GM18499 (cell line): ENCODE measurements around the gene LLGL1.
"Not testable (repeated sequence)": the region's sequence is repeated elsewhere in the genome, so short reads cannot be mapped to it uniquely, and the experiment has no call there.

Source experiments
- ATAC-seq: cut with Tn5 transposase; IDR thresholded peaks from one replicate; pipeline ENCODE4 v1.9.1; 2021; ENCODE audit warnings: moderate number of reproducible peaks; ENCODE audit not compliant: insufficient read depth, unreplicated experiment

Gene LLGL1

DNA sequence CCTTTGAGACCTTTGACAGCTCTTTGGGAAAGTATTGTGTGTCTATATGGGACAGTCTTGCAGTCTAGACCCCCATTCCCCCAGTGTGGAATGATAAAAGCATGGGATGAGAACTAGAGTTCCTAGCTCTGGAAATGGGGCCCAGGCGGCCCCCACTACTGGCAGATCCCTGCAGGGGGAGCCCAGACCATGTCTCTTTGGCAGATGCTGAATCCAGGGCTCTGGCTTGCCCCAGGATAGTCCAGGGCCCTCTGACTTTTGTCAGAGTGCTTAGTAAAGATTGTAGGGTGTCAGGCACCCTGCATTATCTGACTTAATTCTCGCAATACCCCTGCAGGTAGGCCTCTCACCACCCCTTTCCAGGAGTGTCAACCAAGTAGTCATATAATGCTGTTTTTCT is 33.5 kb upstream of the LLGL1 start:
- ATAC-seq = no peak

- no peak for ATAC-seq
Measured at GRCh38 chr17:18194394-18194793, 31.0 kb upstream of the LLGL1 start.

DNA sequence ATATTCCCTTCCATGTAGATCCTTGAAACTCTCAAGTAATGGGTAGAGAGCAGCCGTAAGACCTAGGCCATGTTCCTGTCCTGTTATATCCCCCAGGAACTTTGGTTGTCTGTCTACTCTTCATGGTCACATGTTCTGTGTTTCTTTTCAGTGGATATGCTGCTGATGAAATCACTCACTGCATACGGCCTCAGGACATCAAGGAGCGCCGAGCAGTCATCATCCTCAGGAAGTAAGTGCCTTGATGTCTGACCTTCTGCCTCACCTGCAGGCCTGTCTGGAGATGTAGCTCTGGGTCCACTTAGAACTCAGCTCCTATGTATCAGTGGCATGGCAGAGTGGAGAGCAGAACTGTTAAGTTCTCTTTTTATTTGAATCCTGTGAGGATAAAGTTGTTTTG is 30.6 kb upstream of the LLGL1 start:
- no peak for ATAC-seq

GRCh38 chr17:18195246-18195645 is 30.2 kb upstream of the LLGL1 start:
- ATAC-seq = no peak

DNA sequence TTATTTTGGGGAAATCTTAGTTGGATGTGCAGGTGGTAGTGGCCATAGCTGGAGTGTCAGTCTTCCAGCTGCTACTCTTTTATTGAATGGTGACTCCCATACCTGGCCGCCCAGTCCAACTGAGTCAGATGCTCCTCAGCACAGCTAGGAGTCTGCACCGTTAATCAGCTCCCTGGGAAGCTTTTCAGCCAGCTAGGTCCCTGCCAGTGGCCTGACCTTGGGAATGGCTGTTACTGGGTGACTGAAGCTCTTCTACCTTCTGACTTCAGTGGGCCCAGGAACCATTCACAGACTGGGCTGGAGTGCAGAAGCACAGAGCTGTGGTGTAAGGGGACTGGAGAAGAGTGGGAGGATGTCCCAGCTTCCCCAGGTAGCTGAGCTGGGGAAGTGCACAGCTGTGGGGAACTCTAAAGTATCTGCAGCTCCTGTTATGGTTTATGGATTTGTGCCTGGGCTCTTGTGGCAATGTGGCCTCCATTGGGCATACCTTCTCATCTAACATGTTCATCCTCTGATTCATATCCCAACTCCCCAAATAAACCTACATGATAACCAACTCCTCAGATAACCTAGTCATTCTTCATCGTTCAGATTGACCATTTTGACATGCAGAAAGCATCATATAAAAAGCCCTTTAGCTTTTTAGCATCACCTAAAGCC is 27.8 kb upstream of the LLGL1 start:
- ATAC-seq = no peak

GRCh38 chr17:18198530-18198929 is 26.9 kb upstream of the LLGL1 start:
- ATAC-seq = no peak

DNA sequence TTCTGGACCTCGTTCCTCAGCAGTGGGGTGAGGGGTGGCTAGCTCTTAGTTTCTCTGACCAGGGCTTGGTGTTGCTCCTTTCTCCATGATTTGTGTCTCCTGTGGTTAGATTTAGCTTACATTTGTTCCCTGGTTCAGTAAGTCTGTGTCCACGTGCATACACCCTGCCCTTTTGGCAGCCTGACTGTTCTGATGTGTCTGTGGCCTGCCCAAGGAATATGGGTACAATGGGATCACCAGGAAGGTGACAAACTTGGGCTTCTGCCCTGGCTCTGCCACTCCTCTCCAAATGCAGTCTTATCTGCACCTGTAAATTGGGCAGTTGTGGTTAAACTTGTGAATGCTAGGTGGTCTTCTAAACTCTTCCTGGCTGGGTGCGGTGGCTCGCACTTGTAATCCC is 24.3 kb upstream of the LLGL1 start:
- ATAC-seq = no peak

- ATAC-seq = no peak
Measured at GRCh38 chr17:18203308-18203707, 22.1 kb upstream of the LLGL1 start.

DNA sequence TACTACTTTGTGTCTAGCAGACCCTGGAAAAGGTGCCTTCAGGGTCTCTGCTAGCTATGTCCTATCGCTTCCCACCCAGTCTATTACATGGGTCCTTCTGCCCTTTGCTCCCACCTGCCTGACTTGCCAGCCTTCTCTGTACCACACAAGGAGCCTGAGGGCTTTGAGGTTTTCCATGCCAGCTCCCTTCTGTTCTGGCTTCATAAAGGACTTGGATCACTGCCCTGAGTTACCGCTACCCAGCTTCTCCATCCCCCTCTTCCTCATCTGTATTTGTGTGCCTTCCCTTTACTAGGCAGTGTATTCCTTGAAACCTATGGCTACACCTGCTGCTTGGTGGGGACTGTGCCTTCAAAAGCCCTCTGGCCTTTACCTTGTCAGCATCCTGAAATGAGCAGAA is 19.6 kb upstream of the LLGL1 start:
- ATAC-seq = no peak

DNA sequence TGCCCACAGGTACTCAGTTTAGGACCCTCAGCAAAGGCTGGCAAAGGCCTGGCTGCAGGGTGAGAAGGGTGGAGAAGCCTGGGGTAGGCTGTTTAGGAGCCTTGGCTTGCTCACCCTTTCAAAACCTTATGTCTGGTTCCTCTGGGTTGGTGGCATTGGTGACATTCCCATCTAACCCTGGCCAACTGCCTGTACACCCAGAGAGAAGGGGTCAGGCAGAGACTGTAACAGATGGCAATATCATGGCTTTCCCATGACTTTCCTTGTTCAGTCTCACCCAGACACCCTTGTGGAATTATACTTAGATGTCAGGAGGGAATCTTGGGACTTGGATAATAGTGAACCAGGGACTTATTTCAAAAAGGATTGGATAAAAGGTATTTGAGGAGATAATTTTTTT is 18.5 kb upstream of the LLGL1 start:
- no peak for ATAC-seq

DNA sequence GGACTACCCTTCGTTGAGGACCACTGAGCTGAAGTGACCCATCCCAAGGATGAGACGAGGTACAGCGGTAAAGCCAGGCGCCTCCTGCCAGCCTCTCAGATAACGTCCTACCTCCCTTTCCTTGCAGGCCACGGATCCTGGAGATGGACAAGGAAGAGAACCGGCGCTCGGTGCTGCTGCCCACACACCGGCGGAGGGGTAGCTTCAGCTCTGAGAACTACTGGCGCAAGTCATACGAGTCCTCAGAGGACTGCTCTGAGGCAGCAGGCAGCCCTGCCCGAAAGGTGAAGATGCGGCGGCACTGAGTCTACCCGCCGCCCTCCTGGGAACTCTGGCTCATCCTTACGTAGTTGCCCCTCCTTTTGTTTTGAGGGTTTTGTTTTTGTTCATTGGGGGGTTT is 17.3 kb upstream of the LLGL1 start:
- no peak for ATAC-seq

DNA sequence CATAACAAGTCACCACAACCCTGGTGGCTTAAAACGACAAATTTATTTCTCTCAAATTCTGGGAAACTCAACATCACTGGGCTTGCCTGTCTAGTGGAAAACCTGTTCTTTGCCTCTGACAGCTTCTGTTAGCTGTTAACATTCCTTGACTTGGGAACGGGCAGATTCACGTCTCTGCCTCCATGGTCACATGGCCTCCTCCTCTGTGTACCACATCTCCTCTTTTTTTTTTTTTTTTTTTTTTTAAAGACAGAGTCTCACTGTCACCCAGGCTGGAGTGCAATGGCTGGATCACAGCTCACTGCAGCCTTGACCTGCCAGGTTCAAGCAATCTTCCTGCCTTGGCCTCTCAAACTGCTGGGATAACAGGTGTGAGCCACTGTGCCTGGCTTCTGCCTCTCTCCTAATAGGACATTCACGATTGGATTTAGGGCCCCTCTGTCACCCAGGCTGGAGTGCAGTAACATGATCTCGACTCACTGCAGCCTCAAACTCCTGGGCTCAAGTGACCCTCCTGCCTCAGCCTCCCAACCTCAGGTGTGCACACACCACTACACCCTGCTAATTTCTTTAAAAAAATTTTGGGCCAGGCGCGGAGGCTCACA is 11.7 kb upstream of the LLGL1 start:
- ATAC-seq = no peak

DNA sequence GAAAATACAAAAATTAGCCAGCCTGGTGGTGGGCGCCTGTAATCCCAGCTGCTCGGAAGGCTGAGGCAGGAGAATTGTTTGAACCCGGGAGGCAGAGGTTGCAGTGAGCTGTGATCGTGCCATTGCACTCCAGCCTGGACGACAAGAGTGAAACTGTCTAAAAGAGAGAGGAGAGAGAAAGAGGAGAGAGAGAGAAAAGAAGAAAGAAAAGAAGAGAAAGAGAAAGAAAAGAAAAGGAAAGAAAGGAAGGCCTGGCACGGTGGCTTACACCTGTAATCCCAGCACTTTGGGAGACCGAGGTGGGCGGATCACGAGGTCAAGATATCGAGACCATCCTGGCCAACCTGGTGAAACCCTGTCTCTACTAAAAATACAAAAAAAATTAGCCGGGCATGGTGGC is 8.5 kb upstream of the LLGL1 start:
- ATAC-seq = not testable (repeated sequence)

DNA sequence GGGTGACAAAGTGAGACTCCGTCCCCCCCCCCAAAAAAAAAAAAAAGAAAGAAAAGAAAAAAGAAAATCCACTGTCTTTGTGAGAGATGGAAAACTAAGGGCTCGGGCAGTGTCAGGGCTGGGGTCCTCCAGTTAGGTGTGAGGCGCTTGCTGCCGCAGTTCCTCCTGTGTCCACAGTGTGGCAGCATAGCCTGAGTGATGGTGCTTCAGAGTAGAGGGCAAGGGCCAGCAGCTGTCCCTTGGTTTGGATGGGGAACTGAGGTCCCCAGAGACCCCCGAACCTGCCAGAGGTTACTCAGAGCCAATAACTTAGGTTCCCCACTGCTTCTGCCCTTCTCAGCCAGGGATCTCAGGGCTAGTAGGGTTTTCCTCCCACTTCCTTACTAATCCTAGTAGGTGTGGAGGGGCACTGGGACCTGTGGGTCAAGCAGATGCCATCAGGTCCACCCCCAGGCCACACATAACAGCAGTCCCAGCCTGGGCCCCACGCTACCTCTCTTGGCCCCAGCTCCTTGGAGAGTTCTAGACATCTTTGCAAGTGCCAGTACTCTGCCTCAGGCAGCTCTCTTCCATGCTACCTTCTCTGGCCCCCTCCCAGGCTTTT is 7.9 kb upstream of the LLGL1 start:
- no peak for ATAC-seq

- no peak for ATAC-seq
Measured at GRCh38 chr17:18218756-18219415, 6.5 kb upstream of the LLGL1 start.

DNA sequence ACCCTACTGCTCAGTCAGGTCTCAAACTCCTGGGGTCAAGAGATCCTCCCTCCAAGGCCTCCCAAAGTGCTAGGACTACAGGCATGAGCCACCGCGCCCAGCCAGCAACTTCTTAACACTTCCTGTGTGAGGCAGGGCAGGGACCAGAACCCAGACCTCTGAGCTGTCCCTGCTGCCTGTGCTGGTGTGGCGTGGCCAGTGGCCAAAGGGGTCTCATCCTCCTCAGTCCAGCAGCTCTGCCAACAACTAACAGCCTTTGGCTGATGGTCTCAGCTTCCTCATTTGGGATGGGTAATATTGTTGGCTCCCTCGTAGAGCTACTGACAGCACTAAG is 1.4 kb upstream of the LLGL1 start:
- ATAC-seq = no peak

DNA sequence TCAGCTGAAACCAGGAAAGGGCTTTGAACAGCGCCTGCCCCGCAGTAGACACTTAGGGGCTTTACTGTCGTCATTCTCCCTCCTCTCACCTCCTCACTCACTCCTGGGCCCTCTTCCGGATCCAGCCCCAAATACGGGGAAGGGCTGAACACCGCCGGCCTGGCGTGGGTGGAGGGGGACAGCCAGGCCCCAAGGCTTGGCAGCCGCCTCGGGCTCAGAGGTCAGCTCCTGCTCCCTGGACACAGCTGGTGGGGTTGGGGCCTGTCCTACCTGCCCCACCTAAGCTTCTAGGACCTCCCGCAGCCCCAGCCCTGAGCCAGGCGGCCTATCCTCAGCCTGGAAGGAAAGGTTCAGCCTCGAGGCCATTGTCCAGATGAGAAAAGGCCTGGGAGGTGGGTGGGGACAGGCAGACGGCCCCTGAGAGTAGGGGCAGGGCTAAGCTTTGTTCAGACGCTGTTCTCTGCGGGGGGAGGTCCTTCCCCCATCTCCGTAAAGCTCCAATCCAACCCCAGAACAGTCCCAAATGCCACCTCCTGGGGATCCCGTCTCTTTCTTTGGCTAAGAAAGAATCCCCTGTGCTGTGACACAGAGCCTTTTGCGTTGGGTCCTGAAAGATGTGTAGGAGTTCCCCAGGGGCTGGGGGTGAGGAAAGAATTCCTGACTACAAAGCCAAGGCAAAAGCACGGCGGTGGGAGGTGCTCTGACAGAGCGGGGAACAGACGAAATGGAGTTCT is 881 bp upstream of the LLGL1 start:
- ATAC-seq = no peak

- no peak for ATAC-seq
Measured at GRCh38 chr17:18225642-18226283, 328 bp downstream of the LLGL1 start.

DNA sequence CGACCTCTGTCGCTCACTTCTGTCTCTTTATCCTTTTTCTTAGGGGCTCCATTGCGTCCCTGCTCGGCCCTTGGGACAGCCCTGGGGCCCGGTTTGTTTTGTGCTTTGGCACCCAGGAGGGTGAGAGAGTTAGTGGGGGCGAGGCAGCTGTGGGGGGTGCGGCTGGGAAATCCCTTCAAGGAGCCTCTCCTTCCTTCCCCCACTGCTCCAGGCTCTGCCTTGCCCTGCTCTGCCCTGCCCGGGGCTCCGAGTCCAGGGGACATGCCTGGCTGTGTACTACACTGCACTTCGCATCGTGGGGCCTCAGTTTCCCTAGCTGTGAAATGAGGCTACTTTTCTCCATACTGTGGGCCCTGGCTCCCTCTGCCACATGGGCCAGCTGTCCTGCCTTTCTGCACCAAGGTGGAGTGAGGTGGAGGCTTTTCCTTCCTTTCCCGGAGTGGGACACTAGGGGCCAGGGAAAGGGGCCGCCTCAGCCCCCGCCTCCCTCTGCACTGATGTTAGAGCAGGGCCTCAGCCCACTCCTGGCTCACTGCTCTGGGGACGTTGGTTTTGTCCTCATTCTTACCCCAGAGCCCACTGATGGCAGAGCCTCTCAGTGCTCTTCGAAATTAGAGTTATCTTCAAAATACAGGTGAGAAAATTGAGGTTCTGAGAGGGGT is 980 bp downstream of the LLGL1 start:
- ATAC-seq = no peak

DNA sequence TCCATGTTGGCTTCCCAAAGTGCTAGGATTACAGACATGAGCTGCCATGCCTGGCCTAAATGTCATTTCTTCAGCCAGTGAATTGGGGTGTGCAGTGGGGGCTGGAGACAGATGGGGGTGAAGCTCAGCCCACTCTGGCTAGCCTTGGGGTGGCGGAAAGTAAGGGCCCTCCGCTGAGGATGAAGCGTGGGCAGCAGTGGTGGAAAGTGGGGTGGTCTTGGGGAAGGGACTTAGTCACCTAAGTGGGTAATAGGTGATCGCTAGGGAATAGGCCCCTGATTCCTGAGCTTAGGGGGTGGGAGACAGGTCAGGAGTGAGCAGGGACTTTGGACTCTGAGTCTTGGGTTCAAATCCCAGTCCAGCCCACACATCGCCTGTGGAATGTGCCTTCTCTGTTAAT is 2.2 kb downstream of the LLGL1 start:
- ATAC-seq = no peak
